ENCODE data around the gene GGCX.
A peak's percentile ranks its signal among the peaks of the same experiment; 100 is the strongest.
"Not testable (repeated sequence)": the region's sequence is repeated elsewhere in the genome, so short reads cannot be mapped to it uniquely, and the experiment has no call there.

The GGCX gene

GRCh38 chr2:85560812-85561279 lies 447 bp downstream of the GGCX start:
- peak; percentile 38 for DNase-seq

GRCh38 chr2:85560403-85560726 lies 928 bp downstream of the GGCX start:
- DNase-seq, result not testable (repeated sequence)

- DNase-seq, result no peak
These were observed 3.1 kb downstream of the GGCX start for GRCh38 chr2:85558160-85558559.

GRCh38 chr2:85557130-85557529 lies 4.2 kb downstream of the GGCX start:
- DNase-seq, result no peak

GRCh38 chr2:85554980-85555612 lies 6.2 kb downstream of the GGCX start:
- no peak for DNase-seq

GRCh38 chr2:85553184-85553583 lies 8.1 kb downstream of the GGCX start:
- DNase-seq, result no peak

- peak; percentile 55 for DNase-seq
These were observed 9.3 kb downstream of the GGCX start for GRCh38 chr2:85551698-85552678.

GRCh38 chr2:85550486-85550885 lies 10.8 kb downstream of the GGCX start:
- DNase-seq, result no peak

GRCh38 chr2:85549826-85550225 lies 11.5 kb downstream of the GGCX start:
- no peak for DNase-seq

GRCh38 chr2:85549095-85549494 lies 12.2 kb downstream of the GGCX start:
- no peak for DNase-seq

- no peak for DNase-seq
These were observed 12.7 kb downstream of the GGCX start for GRCh38 chr2:85548608-85548900.

GRCh38 chr2:85547859-85548607 lies 13.3 kb downstream of the GGCX start:
- no peak for DNase-seq

GRCh38 chr2:85547089-85547858 lies 14.0 kb downstream of the GGCX start:
- no peak for DNase-seq

GRCh38 chr2:85545780-85546240 lies 15.5 kb downstream of the GGCX start:
- DNase-seq, result no peak

GRCh38 chr2:85544915-85545779 lies 16.1 kb downstream of the GGCX start:
- DNase-seq, result not testable (repeated sequence)

GRCh38 chr2:85544254-85544691 lies 17.0 kb downstream of the GGCX start:
- not testable (repeated sequence) for DNase-seq

- no peak for DNase-seq
These were observed 18.5 kb downstream of the GGCX start for GRCh38 chr2:85542777-85543176.

- DNase-seq, result no peak
These were observed 19.4 kb downstream of the GGCX start for GRCh38 chr2:85541753-85542457.

GRCh38 chr2:85541262-85541661 lies 20.0 kb downstream of the GGCX start:
- no peak for DNase-seq

- DNase-seq, result no peak
These were observed 21.1 kb downstream of the GGCX start for GRCh38 chr2:85540133-85540648.

All from NK-92 treated with Interleukin-12 subunit alpha and Interleukin-12 subunit beta, amount 100 ng/mL, for 24 hours (cell line).